ENCODE results near the gene HEXD.

HEXD gene

GRCh38 chr17:82416264-82416663 is 1.9 kb upstream of the HEXD start:
- CTCF ChIA-PET: interaction anchor here (0.7 to 7.1 kb wide), 14 partner anchors 9 to 116 kb away, joined by 3 to 61 read pairs (median 4); no protein-coding TSS in a partner anchor
- no peak for TF ChIP-seq CTCF (IDR thresholded peaks at IDR 0.05; ENCODE audit: insufficient read depth, low read length, missing control alignments)
- POLR2A ChIA-PET: no interaction called here

GRCh38 chr17:82416771-82417170 is 1.4 kb upstream of the HEXD start:
- CTCF ChIA-PET: interaction anchor here (0.8 to 7.1 kb wide), 14 partner anchors 8 to 117 kb away, joined by 3 to 61 read pairs (median 4); no protein-coding TSS in a partner anchor
- DNase-seq (ENCODE audit: low read depth, low spot score): no peak
- H3K4me3 ChIP-seq (ENCODE audit: low read depth, low read length): no peak overlapping the region
- POLR2A ChIA-PET: no interaction called here
- TF ChIP-seq CTCF (IDR thresholded peaks at IDR 0.05; ENCODE audit: insufficient read depth, low read length, missing control alignments): no peak

More at GRCh38 chr17:82416264-82416663, 1.9 kb upstream of the HEXD start:
- H3K4me3 ChIP-seq (ENCODE audit: low read depth, low read length): no peak overlapping the region
- no peak for DNase-seq (ENCODE audit: low read depth, low spot score)

- DNase-seq (ENCODE audit: low read depth, low spot score): no peak
Measured at GRCh38 chr17:82419540-82419939, 1.4 kb downstream of the HEXD start.

GRCh38 chr17:82424001-82424862 is 6.1 kb downstream of the HEXD start:
- ChIA-PET POLR2A (no interaction called here), CTCF (interaction anchor here (1.0 to 2.3 kb wide), 5 partner anchors 8 to 58 kb away, joined by 3 to 5 read pairs (median 5); no protein-coding TSS in a partner anchor)
- DNase-seq (ENCODE audit: low read depth, low spot score): no peak
- H3K4me3 ChIP-seq (ENCODE audit: low read depth, low read length): no peak overlapping the region
- TF ChIP-seq CTCF (IDR thresholded peaks at IDR 0.05; ENCODE audit: insufficient read depth, low read length, missing control alignments): peak; percentile 59

More at GRCh38 chr17:82419540-82419939, 1.4 kb downstream of the HEXD start:
- peak overlapping the region; percentile 80 for H3K4me3 ChIP-seq (ENCODE audit: low read depth, low read length)
- no peak for TF ChIP-seq CTCF (IDR thresholded peaks at IDR 0.05; ENCODE audit: insufficient read depth, low read length, missing control alignments)
- CTCF ChIA-PET: interaction anchor here (0.9 to 7.1 kb wide), 11 partner anchors 8 to 175 kb away, joined by 3 to 61 read pairs (median 4); no protein-coding TSS in a partner anchor
- POLR2A ChIA-PET: no interaction called here

- CTCF ChIA-PET: interaction anchor here (1.0 to 2.3 kb wide), 4 partner anchors 9 to 59 kb away, joined by 3 to 5 read pairs (median 5); no protein-coding TSS in a partner anchor
- POLR2A ChIA-PET: no interaction called here
- H3K4me3 ChIP-seq (ENCODE audit: low read depth, low read length): no peak overlapping the region
- no peak for TF ChIP-seq CTCF (IDR thresholded peaks at IDR 0.05; ENCODE audit: insufficient read depth, low read length, missing control alignments)
- DNase-seq (ENCODE audit: low read depth, low spot score): no peak
Measured at GRCh38 chr17:82424863-82425159, 6.7 kb downstream of the HEXD start.

GRCh38 chr17:82428546-82428945 is 10.4 kb downstream of the HEXD start:
- DNase-seq (ENCODE audit: low read depth, low spot score): no peak
- no peak overlapping the region for H3K4me3 ChIP-seq (ENCODE audit: low read depth, low read length)
- ChIA-PET POLR2A (no interaction called here), CTCF (interaction anchor here (1.9 kb wide), 1 partner anchor 12 kb away, joined by 6 read pairs; no protein-coding TSS in a partner anchor)
- TF ChIP-seq CTCF (IDR thresholded peaks at IDR 0.05; ENCODE audit: insufficient read depth, low read length, missing control alignments): no peak

Measured in AG04449 (cell line).